K562 (cell line): ENCODE data around the gene GNAL. TPM values are rescaled to one million over a fixed set of nuclear protein-coding genes. Genes with fewer than 3 reads are reported as not detected.

ENCODE experiments used
- ATAC-seq: fragments of 200-7000 bp; cut with Tn5 transposase; 3 replicates; pipeline ENCODE4 v1.9.1; 2020; ENCODE audit warnings: moderate library complexity
- BruUV-seq: library from RNA; stranded (reverse); fragments of 400-500 nt; replicated peaks from 2 replicates; lab custom pipeline; 2021; lab: Mats Ljungman, UMichigan
- CTCF ChIA-PET: fragments of 300-600 bp; formaldehyde crosslinking; extraction: SDS; loops from one replicate; lab custom pipeline; 2021; ENCODE audit warnings: low intra/inter-chr PET ratio; lab: Yijun Ruan, JAX
- POLR2A ChIA-PET: fragments of 300-600, 350-650 bp; sonication (Branson Sonifier 250); formaldehyde crosslinking; extraction: SDS; loops from one replicate; lab custom pipeline; 2021; ENCODE audit warnings: antibody characterized with exemption, inconsistent platforms; lab: Yijun Ruan, JAX
- DNase-seq, 4 experiments: peaks; one replicate each; pipeline versions ENCODE4 v3.0.0 to v3.0.0-alpha.2; 2011 to 2018; ENCODE audit warnings: low spot score in 3 of 4, mixed read lengths in 3 of 4; ENCODE audit errors: extremely low read depth in 1 of 4
- FAIRE-seq: peaks from 2 replicates; lab custom pipeline; 2011; peaks lifted over from hg19 to GRCh38; lab: Jason Lieb, UNC
- H2AFZ ChIP-seq: 2 replicates; pipeline ENCODE4 v1.6.0; 2011; ENCODE audit warnings: low read depth, low read length, control low read depth, inconsistent platforms
- H3K27ac ChIP-seq: fragments of 200-600 bp; 3 replicates; pipeline ENCODE4 v1.8.0; 2011; ENCODE audit warnings: low read depth, mild to moderate bottlenecking, control low read depth, inconsistent platforms, low read length, moderate library complexity, mixed read lengths; ENCODE audit errors: extremely low read depth
- H3K27me3 ChIP-seq, 2 experiments: fragments of 300-600 bp in 1 of 2; 2 replicates in 1 of 2; 3 replicates in 1 of 2; pipeline versions ENCODE4 v1.6.0 to v1.8.0; 2011; ENCODE audit warnings: inconsistent platforms in 2 of 2, low read length in 2 of 2, mild to moderate bottlenecking in 1 of 2, mixed read lengths in 1 of 2, moderate library complexity in 1 of 2; ENCODE audit not compliant: control insufficient read depth in 2 of 2, insufficient read depth in 2 of 2
- H3K36me3 ChIP-seq: fragments of 300-600 bp; 3 replicates; pipeline ENCODE4 v1.8.0; 2011; ENCODE audit warnings: mild to moderate bottlenecking, low read length, inconsistent platforms; ENCODE audit not compliant: control insufficient read depth, insufficient read depth
- H3K4me1 ChIP-seq, 2 experiments: fragments of 200-600 bp in 1 of 2; replicated peaks in 1 of 2; 2 replicates in 1 of 2; 3 replicates in 1 of 2; pipeline versions ENCODE4 v1.5.1 to v1.8.0; 2011; ENCODE audit warnings: inconsistent platforms in 2 of 2, low read length in 2 of 2, mild to moderate bottlenecking in 1 of 2, mixed read lengths in 1 of 2, moderate library complexity in 1 of 2; ENCODE audit not compliant: control insufficient read depth in 2 of 2, insufficient read depth in 2 of 2
- H3K4me2 ChIP-seq: 2 replicates; pipeline ENCODE4 v1.6.1; 2011; ENCODE audit warnings: low read length, control low read depth, inconsistent platforms, mixed read lengths; ENCODE audit not compliant: insufficient read depth
- H3K4me3 ChIP-seq: fragments of 200-600 bp; sonication (generic), shearing (Covaris generic); 2 replicates; pipeline ENCODE4 v1.5.1; 2016; ENCODE audit warnings: control low read depth, inconsistent platforms
- H3K79me2 ChIP-seq: fragments of 200-600 bp; 3 replicates; pipeline ENCODE4 v1.8.0; 2011; ENCODE audit warnings: low read length, inconsistent platforms; ENCODE audit not compliant: control insufficient read depth, insufficient read depth
- H3K9ac ChIP-seq, 2 experiments: 2 replicates each; pipeline versions ENCODE4 v1.6.0 to v1.6.1; 2011; ENCODE audit warnings: low read depth in 2 of 2, low read length in 2 of 2, control low read depth in 1 of 2, inconsistent platforms in 1 of 2, mild to moderate bottlenecking in 1 of 2, mixed read lengths in 1 of 2; ENCODE audit not compliant: insufficient read depth in 1 of 2
- H3K9me1 ChIP-seq: one replicate; pipeline ENCODE4 v1.6.0; 2011; ENCODE audit warnings: inconsistent platforms, mild to moderate bottlenecking, low read length, moderate library complexity; ENCODE audit not compliant: control insufficient read depth, insufficient read depth
- H3K9me3 ChIP-seq: replicated peaks from 2 replicates; pipeline ENCODE4 v1.5.1; 2011; ENCODE audit warnings: low read depth, low read length, inconsistent platforms; ENCODE audit not compliant: control insufficient read depth, insufficient read depth
- H4K20me1 ChIP-seq: replicated peaks from 2 replicates; pipeline ENCODE4 v1.6.1; 2011; ENCODE audit warnings: low read length, inconsistent platforms, mixed read lengths; ENCODE audit not compliant: control insufficient read depth, insufficient read depth
- BACH1 ChIP-seq: fragments of 200-800 bp; sonication (Bioruptor generic); IDR thresholded peaks from 2 replicates; pipeline ENCODE4 v1.6.1; 2016; ENCODE audit warnings: missing genetic modification characterization, missing compliant biosample characterization
- CHD2 ChIP-seq: IDR thresholded peaks from 2 replicates; pipeline ENCODE4 v1.6.1; 2011; ENCODE audit warnings: low read depth, low read length
- MCM2 ChIP-seq: fragments of 450-650 bp; IDR thresholded peaks from 2 replicates; pipeline ENCODE4 v1.6.1; 2017; ENCODE audit warnings: low read depth, mild to moderate bottlenecking
- MTA2 ChIP-seq: fragments of 450-650 bp; IDR thresholded peaks from 2 replicates; pipeline ENCODE4 v1.6.1; 2016; ENCODE audit warnings: low read depth
- PHTF2 ChIP-seq: fragments of 250-450 bp; sonication (Bioruptor Pico); IDR thresholded peaks from 2 replicates; pipeline ENCODE4 v1.5.0; 2021; ENCODE audit warnings: mild to moderate bottlenecking
- RFX7 ChIP-seq: fragments of 250-450 bp; sonication (Bioruptor Pico); IDR thresholded peaks from 2 replicates; pipeline ENCODE4 v1.5.1; 2021; ENCODE audit warnings: mild to moderate bottlenecking
- THRB ChIP-seq: fragments of 450-650 bp; formaldehyde crosslinking; conservative IDR thresholded peaks from 2 replicates; pipeline ENCODE4 v1.4.0; 2022; ENCODE audit warnings: mild to moderate bottlenecking, missing genetic modification characterization
- ZBED1 ChIP-seq: IDR thresholded peaks from 2 replicates; pipeline ENCODE4 v1.6.1; 2014
- ZNF239 ChIP-seq: fragments of 250-450 bp; sonication (Bioruptor Pico); IDR thresholded peaks from 2 replicates; pipeline ENCODE4 v1.4.0; 2020; ENCODE audit warnings: mild to moderate bottlenecking
- ZNF449 ChIP-seq: fragments of 250-450 bp; sonication (Bioruptor Pico); IDR thresholded peaks from 2 replicates; pipeline ENCODE4 v1.8.0; 2022; ENCODE audit warnings: moderate library complexity, mild to moderate bottlenecking, inconsistent platforms
- ZNF764 ChIP-seq: fragments of 250-450 bp; sonication (Bioruptor Pico); IDR thresholded peaks from 2 replicates; pipeline ENCODE4 v1.4.0; 2020; ENCODE audit warnings: low read depth, mild to moderate bottlenecking, moderate library complexity
- WGBS: fragments of 100-300 bp; shearing (Covaris generic); methylation state at CpG from one replicate; pipeline ENCODE4 v1.1.6; 2016; ENCODE audit warnings: low coverage, mixed read lengths; ENCODE audit not compliant: insufficient coverage; ENCODE audit errors: missing lambda C conversion rate; 5-methylcytosine and 5-hydroxymethylcytosine counted together
- in situ Hi-C: fragments of 300-500 bp; cut with MboI; formaldehyde crosslinking; loops from 4 replicates; pipeline ENCODE4 v1.15.0; 2018; ENCODE audit warnings: inconsistent platforms, mixed read lengths
- intact Hi-C: fragments of 100-400 bp; cut with micrococcal nuclease; formaldehyde crosslinking; loops from 2 replicates; pipeline ENCODE4 v1.14.2; 2022
- polyA plus RNA-seq, 8 experiments: library from polyadenylated mRNA; depleted of rRNA in 4 of 8; stranded (reverse) in 5 of 8; unstranded in 3 of 8; fragments of >200 nt; fragmentation: Nextera tagmentation in 2 of 8; fragmentation: Illumina TruSeq in 1 of 8; extraction: Ambion mirVana in 2 of 8; extraction: Trizol in 1 of 8; gene quantifications; 2 replicates each; pipeline versions ENCODE4 v1.2.1 to v1.2.3, GENCODE V29; 2011 to 2014; ENCODE audit warnings: inconsistent platforms in 1 of 8, missing spikeins in 1 of 8
- total RNA-seq, 7 experiments: library from RNA; depleted of rRNA in 6 of 7; stranded (reverse); fragments of >200 nt in 6 of 7; fragmentation: Illumina TruSeq in 2 of 7; extraction: Trizol in 2 of 7; gene quantifications; 2 replicates each; pipeline versions ENCODE4 v1.2.1 to v1.2.3, GENCODE V29; 2011 to 2021; ENCODE audit warnings: low replicate concordance in 1 of 7
- TF ChIP-seq, protein P1 (sequence below): sonication (generic); formaldehyde crosslinking; IDR thresholded peaks from 2 replicates; pipeline ENCODE4 v1.8.1; 2023; ENCODE audit warnings: mild to moderate bottlenecking, missing genetic modification reagents
- TF ChIP-seq, protein P2 (sequence below), 3 experiments: fragments of 200-800 bp in 1 of 3; sonication (Bioruptor generic) in 1 of 3; sonication (generic) in 1 of 3; formaldehyde crosslinking in 1 of 3; IDR thresholded peaks; 2 replicates each; pipeline versions ENCODE4 v1.6.1 to v1.8.0; 2016 to 2022; ENCODE audit warnings: mild to moderate bottlenecking in 2 of 3, missing compliant biosample characterization in 2 of 3, missing genetic modification characterization in 2 of 3, missing genetic modification reagents in 1 of 3
- TF ChIP-seq, protein P3 (sequence below), 2 experiments: fragments of 450-650 bp in 1 of 2; sonication (generic) in 1 of 2; formaldehyde crosslinking in 1 of 2; IDR thresholded peaks in 1 of 2; conservative IDR thresholded peaks in 1 of 2; 2 replicates each; pipeline versions ENCODE4 v1.6.1 to v1.8.1; 2016 to 2023; ENCODE audit warnings: mild to moderate bottlenecking in 2 of 2, moderate library complexity in 2 of 2, inconsistent platforms in 1 of 2, missing genetic modification reagents in 1 of 2

GNAL gene
- total and polyA plus RNA-seq, 9 of the 15 experiments (the other 6 are each of a cell fraction or from before 2014, with no cell fraction given): under 0.01 to 0.10 (median 0.01) TPM; not detected in 5

DNA sequence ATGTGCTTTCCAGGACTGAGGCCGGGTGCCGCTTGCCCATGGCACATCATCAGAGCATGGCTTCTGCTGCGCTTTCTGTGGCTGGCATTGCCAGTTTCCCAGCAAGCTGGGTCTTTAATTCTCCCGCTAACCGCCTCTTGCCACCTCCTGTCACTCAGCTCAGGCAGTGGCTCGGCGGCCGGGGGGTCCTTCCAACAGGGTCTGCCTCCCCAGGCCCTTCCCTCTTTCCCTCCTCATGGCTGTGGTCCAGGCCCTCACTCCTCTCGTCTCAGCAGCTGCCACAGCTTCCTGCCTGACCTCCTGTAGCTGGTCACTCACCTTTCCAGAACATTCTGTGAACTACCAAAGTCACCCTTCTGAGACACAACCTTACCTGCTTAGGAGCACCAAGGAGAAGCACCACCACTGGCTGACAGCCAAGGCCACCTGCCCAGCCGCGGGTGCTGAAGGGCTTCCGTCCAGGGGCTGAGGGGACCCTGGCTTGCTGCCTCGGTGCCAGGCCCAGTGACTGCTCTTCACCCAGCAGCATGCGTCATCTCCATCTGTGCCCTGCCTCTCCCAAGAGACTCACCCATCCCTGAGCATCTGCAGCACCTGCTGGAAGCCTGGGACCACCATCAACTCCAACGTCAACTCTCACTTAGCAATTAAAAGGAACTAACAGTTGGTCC, 184.7 kb downstream of the GNAL start:
- BruUV-seq: no TSS peak
- WGBS: 16% methylated on average over 15 of the region's 15 CpGs
- Histone ChIP-seq H3K4me3 (no peak overlapping the region), H3K27me3 (peaks cover 0 to 17% of the 10 kb centered on the region in 2 experiments; a peak in 3 of 5 replicates), H2AFZ (no peak overlapping the region), H4K20me1 (no peaks in the 10 kb centered on the region), H3K27ac (no peak overlapping the region), H3K4me1 (peaks cover 0 to 3% of the 10 kb centered on the region in 2 experiments; a peak in 1 of 5 replicates), H3K79me2 (no peaks in the 10 kb centered on the region), H3K36me3 (no peaks in the 10 kb centered on the region), H3K9ac (no peak overlapping the region), H3K9me1 (no peaks in the 10 kb centered on the region), H3K4me2 (no peak overlapping the region), H3K9me3 (no peaks in the 10 kb centered on the region; the same call in 1 of the 2 replicates)
- FAIRE-seq (no peak), ATAC-seq (no peak), DNase-seq (no peak)
- in situ Hi-C loops (no loop called here), intact Hi-C loops (loop anchor here (1.0 to 5.0 kb wide), 2 partner anchors 165 to 217 kb away; no protein-coding TSS in a partner anchor)
- CTCF ChIA-PET: interaction anchor here (0.9 to 2.3 kb wide), 2 partner anchors 141 kb away, joined by 3 to 22 read pairs; no protein-coding TSS in a partner anchor
- POLR2A ChIA-PET: interaction anchor here (0.6 to 1.0 kb wide), 2 partner anchors 15 to 511 kb away, joined by 3 read pairs; no protein-coding TSS in a partner anchor
- TF ChIP-seq MCM2: no peak
- no peak for TF ChIP-seq BACH1 (tag)
- TF ChIP-seq, protein P1, sequence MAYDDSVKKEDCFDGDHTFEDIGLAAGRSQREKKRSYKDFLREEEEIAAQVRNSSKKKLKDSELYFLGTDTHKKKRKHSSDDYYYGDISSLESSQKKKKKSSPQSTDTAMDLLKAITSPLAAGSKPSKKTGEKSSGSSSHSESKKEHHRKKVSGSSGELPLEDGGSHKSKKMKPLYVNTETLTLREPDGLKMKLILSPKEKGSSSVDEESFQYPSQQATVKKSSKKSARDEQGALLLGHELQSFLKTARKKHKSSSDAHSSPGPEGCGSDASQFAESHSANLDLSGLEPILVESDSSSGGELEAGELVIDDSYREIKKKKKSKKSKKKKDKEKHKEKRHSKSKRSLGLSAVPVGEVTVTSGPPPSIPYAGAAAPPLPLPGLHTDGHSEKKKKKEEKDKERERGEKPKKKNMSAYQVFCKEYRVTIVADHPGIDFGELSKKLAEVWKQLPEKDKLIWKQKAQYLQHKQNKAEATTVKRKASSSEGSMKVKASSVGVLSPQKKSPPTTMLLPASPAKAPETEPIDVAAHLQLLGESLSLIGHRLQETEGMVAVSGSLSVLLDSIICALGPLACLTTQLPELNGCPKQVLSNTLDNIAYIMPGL (CRISPR knock-in tag): no peak
- TF ChIP-seq, protein P2, sequence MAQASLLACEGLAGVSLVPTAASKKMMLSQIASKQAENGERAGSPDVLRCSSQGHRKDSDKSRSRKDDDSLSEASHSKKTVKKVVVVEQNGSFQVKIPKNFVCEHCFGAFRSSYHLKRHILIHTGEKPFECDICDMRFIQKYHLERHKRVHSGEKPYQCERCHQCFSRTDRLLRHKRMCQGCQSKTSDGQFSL (CRISPR knock-in tag; IDR thresholded peaks at IDR 0.05): no peak
- TF ChIP-seq, protein P2 (tag; IDR thresholded peaks at IDR 0.05): no peak
- TF ChIP-seq THRB: no peak
- TF ChIP-seq, protein P3, sequence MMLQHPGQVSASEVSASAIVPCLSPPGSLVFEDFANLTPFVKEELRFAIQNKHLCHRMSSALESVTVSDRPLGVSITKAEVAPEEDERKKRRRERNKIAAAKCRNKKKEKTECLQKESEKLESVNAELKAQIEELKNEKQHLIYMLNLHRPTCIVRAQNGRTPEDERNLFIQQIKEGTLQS (IDR thresholded peaks at IDR 0.05): no peak
- TF ChIP-seq, protein P3 (CRISPR knock-in tag; conservative IDR thresholded peaks at IDR 0.05): no peak
- TF ChIP-seq ZBED1: no peak
- no peak for TF ChIP-seq ZNF764
- no peak for TF ChIP-seq MTA2
- TF ChIP-seq ZNF239: no peak
- no peak for TF ChIP-seq CHD2
- no peak for TF ChIP-seq PHTF2 (CRISPR knock-in tag)
- no peak for TF ChIP-seq RFX7 (CRISPR knock-in tag)
- no peak for TF ChIP-seq ZNF449
